Stimulated activated CD4-positive, alpha-beta T cell treated with anti-CD3 and anti-CD28 coated beads, Interleukin-12 subunit alpha, Interleukin-12 subunit beta, amount 100 ng/mL, for 48 hours (primary cell): ENCODE data around the gene MTIF3.

Experiments used
- DNase-seq, 3 donors: peaks; one replicate each; pipeline ENCODE4 v3.0.0-alpha.2; 2020; ENCODE audit warnings: low read depth in 2 of 3, low spot score in 1 of 3

MTIF3 gene

DNA sequence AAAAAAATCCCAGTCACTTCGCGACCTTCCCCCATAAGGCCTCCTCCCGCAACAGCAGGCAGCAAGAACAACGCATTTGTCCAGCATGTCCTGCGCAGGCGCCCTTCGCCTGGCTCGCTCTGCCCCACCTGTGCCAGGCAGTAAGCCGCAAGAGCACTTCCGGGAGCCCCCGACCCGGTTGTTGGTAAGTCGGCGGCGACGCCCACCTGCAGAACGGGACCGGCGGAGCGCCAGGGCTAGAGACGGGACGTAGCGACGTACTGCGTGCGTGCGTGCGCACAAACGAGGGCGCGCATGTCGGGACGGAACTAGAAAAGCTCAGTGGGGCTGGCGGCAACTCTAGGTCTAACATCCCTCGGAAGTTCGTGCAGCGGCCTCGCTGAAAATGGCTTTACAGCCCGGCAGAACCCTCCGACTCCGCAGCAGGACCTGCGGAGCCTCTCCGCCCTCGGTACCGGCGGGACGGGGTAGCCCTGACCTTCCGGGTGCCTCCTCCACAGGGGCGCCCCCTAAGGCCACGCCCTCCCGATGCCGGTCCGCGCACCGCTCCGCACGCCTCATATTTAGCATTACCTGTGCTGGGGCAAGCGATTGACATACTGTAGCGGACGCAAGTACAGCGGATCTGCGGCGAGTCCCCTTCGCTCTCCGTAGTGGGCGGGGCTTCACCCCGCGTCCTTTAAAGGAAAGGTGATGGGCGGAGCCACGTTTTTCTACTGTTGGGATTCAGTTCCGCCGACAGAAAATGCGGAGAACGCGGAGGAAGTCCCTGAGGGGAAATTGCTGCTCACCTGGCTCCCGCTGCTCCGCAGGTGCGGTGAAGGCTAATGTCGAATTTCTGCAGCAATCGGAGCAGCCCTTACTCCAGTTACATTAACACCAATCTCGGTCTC is at the start of gene MTIF3:
Gene MTIF3, minus strand, starts transcription at position 629 of the 893 bp plus-strand sequence. CDS start 10,116 bp downstream, outside the sequence.
- peak; percentile 92 to 95 (median 95) for DNase-seq

- no peak for DNase-seq
Observed at GRCh38 chr13:27497563-27498230, 47.3 kb upstream of the MTIF3 start.

- no peak for DNase-seq
Observed at GRCh38 chr13:27496536-27497273, 46.3 kb upstream of the MTIF3 start.

DNA sequence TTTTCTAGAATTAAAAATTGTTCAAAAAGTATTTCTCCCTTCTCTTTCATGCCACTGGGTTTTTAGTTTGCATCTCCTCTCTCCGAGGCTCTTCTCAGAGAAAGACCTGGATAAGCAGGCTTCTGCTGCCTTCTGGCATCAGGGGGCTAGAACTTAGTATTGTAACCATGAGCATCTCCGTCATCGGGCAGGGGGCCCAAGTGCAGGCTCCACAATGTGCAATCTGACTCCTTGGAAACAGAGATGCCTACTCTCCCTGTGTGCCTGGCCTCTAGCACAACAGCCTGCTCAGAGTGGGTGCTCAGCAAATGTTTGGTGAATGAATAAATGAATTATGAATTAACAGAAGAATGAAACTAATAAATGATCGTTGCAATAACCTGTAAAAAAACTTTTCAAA is 45.6 kb upstream of the MTIF3 start:
- no peak for DNase-seq

DNA sequence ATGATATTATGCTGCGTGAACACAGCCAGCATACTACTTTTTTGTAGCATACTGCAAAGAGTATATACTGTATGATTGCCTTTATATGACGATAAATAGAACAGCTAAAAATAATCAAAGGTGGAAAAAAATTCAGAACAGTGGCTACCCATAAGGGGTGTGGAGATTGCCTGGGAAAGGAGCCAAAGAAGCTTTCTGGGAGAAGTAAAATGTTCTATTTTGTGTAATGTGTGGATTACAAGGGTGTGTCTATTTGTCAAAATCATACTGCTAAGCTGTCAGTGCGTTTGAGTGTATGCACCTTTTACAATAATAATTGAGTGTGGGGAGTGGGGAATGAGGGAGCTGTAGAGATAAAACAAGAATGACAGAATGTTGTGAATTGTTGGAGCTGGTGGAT is 45.2 kb upstream of the MTIF3 start:
- DNase-seq = no peak

DNA sequence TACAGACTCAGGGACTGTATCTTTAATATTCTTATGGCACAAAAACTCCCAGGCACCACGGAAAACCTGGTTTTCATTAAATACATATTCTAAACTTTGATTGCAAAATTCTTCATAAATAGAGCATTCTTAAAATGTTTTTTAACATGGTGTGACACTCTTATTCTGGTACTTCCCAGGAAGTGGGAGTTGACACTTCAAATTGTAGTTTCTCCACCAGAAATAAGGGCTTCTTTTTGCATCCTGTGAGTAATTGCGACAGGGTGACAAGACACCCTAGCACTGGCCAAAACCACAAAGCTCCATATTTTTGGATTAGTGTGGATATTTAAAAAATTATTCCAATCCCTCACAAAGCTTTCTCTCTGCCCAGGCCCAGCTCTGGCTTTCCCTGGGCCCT is 43.6 kb upstream of the MTIF3 start:
- no peak for DNase-seq

DNA sequence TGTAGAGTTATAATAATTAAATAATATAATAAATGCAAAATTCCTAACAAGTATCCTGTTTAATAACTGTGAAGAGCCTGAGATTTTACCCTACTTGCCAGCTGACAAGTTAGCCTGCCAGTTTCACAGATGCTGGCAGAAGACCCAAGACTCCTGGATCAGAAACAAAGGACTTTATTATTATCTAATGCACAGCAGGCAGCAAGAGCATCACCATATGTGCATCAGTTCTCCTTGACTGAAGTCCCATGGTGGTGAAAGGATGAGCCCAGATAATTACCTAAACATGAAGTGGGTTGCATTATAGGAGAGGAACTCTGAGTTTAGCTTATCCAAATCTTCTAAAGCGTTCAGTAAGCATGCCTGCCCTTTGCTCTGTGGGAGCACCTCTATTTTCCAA is 39.1 kb upstream of the MTIF3 start:
- DNase-seq = no peak

- no peak for DNase-seq
Observed at GRCh38 chr13:27487776-27488175, 37.4 kb upstream of the MTIF3 start.

DNA sequence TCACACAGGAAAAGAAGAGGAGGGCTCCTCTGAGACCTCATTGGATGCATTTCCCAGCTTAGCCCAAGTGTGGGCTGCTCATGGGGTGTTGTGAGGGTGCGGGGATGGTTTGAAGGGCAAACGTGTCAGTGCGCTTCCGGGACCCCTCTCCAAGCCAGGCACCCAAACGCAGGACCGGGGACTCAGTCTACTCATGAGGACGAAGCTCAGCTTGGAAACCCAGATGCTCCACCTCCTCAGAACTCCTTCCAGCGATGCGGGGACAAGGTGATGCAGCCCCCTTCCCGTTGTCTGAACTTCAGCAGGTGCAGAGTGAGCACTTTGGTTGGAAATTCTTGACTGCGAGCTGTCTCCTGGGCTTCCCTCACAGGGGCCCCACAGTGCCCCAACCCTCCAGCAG is 33.1 kb upstream of the MTIF3 start:
- no peak for DNase-seq

DNA sequence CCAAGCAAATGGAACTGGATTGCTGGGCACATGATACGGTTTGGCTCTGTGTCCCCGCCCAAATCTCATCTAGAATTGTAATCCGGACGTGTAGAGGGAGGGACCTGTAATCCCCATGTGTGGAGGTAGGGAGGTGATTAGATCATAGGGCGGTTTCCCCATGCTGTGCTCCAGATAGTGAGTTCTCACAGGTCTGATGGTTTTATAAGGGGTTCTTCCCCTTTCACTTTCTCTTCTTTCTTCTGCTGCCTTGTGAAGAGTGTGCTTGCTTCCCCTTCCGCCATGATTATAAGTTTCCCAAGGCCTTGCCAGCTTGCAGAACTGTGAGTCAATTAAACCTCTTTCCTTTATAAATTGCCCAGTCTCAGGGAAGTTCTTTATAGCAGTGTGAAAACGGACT is 32.6 kb upstream of the MTIF3 start:
- no peak for DNase-seq

GRCh38 chr13:27481766-27482165 is 31.4 kb upstream of the MTIF3 start:
- peak; percentile 6 to 38 (median 8) for DNase-seq

DNA sequence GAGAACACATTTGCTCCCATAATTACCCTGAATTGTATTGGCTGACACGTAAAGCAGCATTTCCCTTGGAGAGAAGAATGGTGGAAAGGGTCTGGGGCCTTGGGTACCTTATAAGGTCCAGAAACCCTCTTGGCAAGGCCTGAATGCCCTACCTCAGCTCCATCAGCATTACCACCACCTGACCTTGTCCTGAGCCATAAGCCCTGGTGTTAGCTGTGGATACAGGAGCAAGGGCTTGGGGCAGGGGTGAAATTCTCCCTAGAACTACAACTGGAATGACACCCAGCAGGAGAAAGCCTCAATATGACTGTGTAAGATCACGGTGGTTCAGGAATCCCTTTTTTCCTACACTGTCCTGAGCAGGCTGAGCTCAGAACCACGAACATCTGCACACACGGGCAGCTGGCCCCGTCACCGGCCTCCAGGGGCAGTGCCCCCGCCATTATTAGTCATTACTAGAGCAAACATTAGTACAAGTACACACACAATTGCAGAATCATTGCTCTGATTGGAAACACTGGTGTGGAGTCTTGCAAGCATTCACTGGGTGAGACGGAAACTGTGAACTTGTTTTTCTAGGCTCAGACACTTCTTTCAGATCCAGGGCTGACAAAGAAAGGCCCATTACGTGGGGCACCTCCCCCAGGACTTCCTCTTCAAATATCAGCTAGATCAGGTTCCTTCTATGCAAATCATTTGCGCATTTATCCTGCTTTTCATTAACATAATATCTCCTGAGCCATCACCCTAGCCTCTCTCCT is 26.8 kb upstream of the MTIF3 start:
- peak in 1 of 3 donors; percentile 6 for DNase-seq

DNA sequence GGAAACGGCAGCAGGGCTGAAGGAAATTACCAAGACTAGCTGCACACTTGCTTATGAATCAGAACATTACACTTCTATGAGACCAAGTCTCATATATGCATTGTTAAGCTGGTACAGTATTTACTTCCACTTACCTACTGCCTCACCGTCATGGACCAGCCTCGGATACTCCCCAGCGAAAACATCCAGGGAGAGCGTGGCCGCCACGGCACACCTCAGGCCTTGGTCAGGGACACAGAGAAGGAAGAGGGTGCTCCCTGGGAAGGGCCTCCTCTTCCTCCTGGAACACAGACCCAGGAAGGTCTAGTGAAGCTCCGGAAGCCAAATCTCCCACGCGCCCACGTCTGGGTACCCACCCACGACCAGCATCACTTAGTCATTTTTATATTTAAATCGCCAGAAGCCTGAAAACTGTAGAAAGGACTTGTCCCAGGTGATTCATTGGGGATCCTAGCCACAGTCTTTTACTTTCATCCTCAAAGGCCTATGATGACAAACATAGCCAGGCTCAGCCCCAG is 24.4 kb upstream of the MTIF3 start:
- no peak for DNase-seq

GRCh38 chr13:27472941-27473340 is 22.6 kb upstream of the MTIF3 start:
- no peak for DNase-seq

GRCh38 chr13:27472441-27472840 is 22.1 kb upstream of the MTIF3 start:
- no peak for DNase-seq

- DNase-seq = no peak
Observed at GRCh38 chr13:27470075-27470820, 19.9 kb upstream of the MTIF3 start.

DNA sequence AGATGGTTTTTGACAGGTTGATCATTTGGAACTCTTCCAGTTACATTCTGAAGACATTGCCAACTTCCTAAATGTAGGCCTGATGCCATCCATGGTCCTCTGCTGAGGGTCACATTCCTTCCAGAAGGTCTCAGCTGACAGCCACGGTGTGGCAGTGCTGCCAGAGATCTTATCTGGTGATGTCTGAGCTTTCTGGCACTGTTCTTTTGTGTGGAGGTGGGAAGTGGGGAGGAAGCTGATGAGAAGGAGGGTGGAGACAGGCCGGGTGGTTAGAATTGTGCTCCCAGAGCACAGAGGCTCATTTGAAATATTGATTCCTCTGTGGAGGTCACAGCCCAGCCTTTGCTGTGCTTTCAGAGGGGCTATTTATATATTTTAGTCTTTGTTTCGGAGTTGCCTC is 16.1 kb upstream of the MTIF3 start:
- DNase-seq = no peak

- no peak for DNase-seq
Observed at GRCh38 chr13:27465611-27466010, 15.2 kb upstream of the MTIF3 start.

DNA sequence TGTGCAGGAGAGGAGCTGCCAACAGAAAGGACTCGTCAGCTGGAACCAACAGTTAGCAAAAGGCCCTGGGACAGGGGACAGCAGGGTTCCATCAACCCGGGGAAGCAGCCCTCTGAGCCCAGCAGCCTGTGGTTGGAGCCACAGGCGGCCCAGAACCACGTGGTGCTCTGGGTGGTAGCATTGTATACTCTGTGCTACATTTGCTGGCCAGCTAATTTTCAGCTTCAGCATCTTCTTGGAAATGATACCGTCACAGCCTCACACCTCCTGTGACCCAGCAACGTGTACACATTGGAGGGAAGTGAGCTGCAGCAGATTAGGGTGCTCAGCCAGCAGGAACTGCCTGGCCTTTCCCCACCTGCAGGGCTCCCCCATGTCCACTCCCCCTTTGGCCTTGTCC is 13.1 kb upstream of the MTIF3 start:
- no peak for DNase-seq

GRCh38 chr13:27461940-27462584 is 11.7 kb upstream of the MTIF3 start:
- no peak for DNase-seq
